ENCODE data around the gene CDH16.
"Not testable (repeated sequence)": the region's sequence is repeated elsewhere in the genome, so short reads cannot be mapped to it uniquely, and the experiment has no call there.

The CDH16 gene

GRCh38 chr16:66871840-66872239 is 46.8 kb downstream of the CDH16 start:
- Histone ChIP-seq H3K4me3 (ENCODE audit: low read depth, low read length) (no peak overlapping the region), H3K36me3 (no peaks in the 10 kb centered on the region), H3K9me3 (ENCODE audit: severe bottlenecking) (no peaks in the 10 kb centered on the region), H3K27ac (no peak overlapping the region), H3K27me3 (ENCODE audit: insufficient read depth, low read depth, severe bottlenecking) (no peaks in the 10 kb centered on the region)
- TF ChIP-seq CTCF (IDR thresholded peaks at IDR 0.05; ENCODE audit: low read depth, low read length), result no peak
- no peak for DNase-seq

- not testable (repeated sequence) for H3K4me3 ChIP-seq (ENCODE audit: low read depth, low read length); H3K9me3 ChIP-seq (ENCODE audit: severe bottlenecking); H3K27ac ChIP-seq; DNase-seq; H3K36me3 ChIP-seq; H3K27me3 ChIP-seq (ENCODE audit: insufficient read depth, low read depth, severe bottlenecking)
These were observed 47.3 kb downstream of the CDH16 start for GRCh38 chr16:66871363-66871762.

GRCh38 chr16:66869424-66869823 is 49.3 kb downstream of the CDH16 start:
- DNase-seq, result no peak
- Histone ChIP-seq H3K27ac (no peak overlapping the region), H3K4me3 (ENCODE audit: low read depth, low read length) (no peak overlapping the region), H3K27me3 (ENCODE audit: insufficient read depth, low read depth, severe bottlenecking) (no peaks in the 10 kb centered on the region), H3K9me3 (ENCODE audit: severe bottlenecking) (no peaks in the 10 kb centered on the region), H3K36me3 (no peaks in the 10 kb centered on the region)
- TF ChIP-seq CTCF (IDR thresholded peaks at IDR 0.05; ENCODE audit: low read depth, low read length), result no peak

- TF ChIP-seq CTCF (IDR thresholded peaks at IDR 0.05; ENCODE audit: low read depth, low read length), result no peak
- H3K4me3 ChIP-seq (ENCODE audit: low read depth, low read length), result no peak overlapping the region
- no peaks in the 10 kb centered on the region for H3K9me3 ChIP-seq (ENCODE audit: severe bottlenecking)
- H3K27me3 ChIP-seq (ENCODE audit: insufficient read depth, low read depth, severe bottlenecking), result no peaks in the 10 kb centered on the region
- H3K27ac ChIP-seq, result no peak overlapping the region
- no peak for DNase-seq
- no peaks in the 10 kb centered on the region for H3K36me3 ChIP-seq
These were observed 55.0 kb downstream of the CDH16 start for GRCh38 chr16:66863707-66864106.

GRCh38 chr16:66862023-66862520 is 56.6 kb downstream of the CDH16 start:
- no peaks in the 10 kb centered on the region for H3K36me3 ChIP-seq
- H3K4me3 ChIP-seq (ENCODE audit: low read depth, low read length), result no peak overlapping the region
- no peaks in the 10 kb centered on the region for H3K27me3 ChIP-seq (ENCODE audit: insufficient read depth, low read depth, severe bottlenecking)
- no peaks in the 10 kb centered on the region for H3K9me3 ChIP-seq (ENCODE audit: severe bottlenecking)
- TF ChIP-seq CTCF (IDR thresholded peaks at IDR 0.05; ENCODE audit: low read depth, low read length), result no peak
- DNase-seq, result no peak
- no peak overlapping the region for H3K27ac ChIP-seq

GRCh38 chr16:66859397-66860068 is 59.2 kb downstream of the CDH16 start:
- Histone ChIP-seq H3K9me3 (ENCODE audit: severe bottlenecking) (no peaks in the 10 kb centered on the region), H3K4me3 (ENCODE audit: low read depth, low read length) (no peak overlapping the region), H3K27ac (no peak overlapping the region), H3K27me3 (ENCODE audit: insufficient read depth, low read depth, severe bottlenecking) (no peaks in the 10 kb centered on the region), H3K36me3 (no peaks in the 10 kb centered on the region)
- no peak for TF ChIP-seq CTCF (IDR thresholded peaks at IDR 0.05; ENCODE audit: low read depth, low read length)
- DNase-seq, result no peak

All from WERI-Rb-1 (cell line).